HG03520 (cell line): ENCODE data around the gene TEAD1.

Experiments used
- ATAC-seq: cut with Tn5 transposase; IDR thresholded peaks from one replicate; pipeline ENCODE4 v1.9.1; 2021; ENCODE audit warnings: mild to moderate bottlenecking, moderate library complexity; ENCODE audit not compliant: unreplicated experiment

TEAD1 gene

GRCh38 chr11:12924650-12925049 lies 250.4 kb downstream of the TEAD1 start:
- no peak for ATAC-seq

DNA sequence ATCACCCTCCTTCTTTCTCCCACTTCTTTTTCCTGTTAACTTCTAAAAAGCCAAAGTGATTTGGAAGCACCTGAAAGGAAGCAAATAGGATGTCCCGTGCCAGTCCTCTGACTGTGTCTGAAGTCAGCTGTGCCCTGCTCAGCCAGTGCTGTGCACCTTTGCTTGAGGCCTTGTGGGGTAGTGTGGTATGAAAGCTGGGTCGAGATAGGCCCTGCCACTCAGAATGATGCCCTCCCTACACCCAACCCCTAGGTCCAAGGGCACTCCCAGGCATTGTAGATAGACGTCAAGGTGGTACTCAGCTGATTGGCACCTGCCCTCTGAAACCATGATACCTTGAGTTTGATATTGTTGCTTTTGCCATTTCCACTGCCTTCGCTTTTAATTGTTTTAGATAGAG lies 251.3 kb downstream of the TEAD1 start:
- no peak for ATAC-seq

- ATAC-seq: no peak
Measured at GRCh38 chr11:12927221-12927620, 253.0 kb downstream of the TEAD1 start.

DNA sequence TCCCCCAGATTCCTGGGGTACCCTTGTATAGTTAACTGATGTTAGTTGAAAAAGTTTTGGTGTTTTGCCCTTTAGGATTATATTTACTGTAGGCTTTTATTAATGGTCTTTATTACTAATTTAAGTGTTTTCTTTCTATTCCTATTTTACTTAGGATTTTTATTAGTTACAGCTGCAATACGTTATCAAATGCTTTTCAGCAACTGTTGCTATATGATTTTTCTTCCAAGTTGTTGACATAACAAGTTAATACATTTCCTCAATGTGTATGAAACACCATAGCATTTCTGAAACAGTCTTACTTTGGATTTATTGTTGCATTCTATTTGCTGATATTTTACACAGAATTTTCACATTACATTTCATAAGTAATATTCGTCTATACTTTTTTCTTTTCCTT lies 253.7 kb downstream of the TEAD1 start:
- no peak for ATAC-seq

DNA sequence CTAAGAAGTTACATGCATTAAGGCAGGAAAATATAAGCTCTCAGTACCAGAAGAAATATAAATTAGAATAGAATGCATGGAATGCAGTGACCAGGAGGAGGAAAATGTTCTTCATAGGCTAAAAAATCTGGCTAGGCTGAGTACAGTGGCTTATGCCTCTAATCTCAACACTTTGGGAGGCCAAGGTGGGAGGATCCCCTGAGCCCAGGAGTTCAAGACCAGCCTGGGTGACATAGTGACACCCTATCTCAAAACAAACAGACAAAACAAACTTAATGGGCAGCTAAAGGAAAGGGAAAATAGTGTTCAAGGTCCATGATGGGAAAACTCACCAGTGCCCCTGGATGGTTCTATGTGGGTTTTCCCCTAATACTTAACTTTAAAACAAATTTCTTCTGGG lies 256.6 kb downstream of the TEAD1 start:
- ATAC-seq: no peak

- no peak for ATAC-seq
Measured at GRCh38 chr11:12932485-12932884, 258.3 kb downstream of the TEAD1 start.

- no peak for ATAC-seq
Measured at GRCh38 chr11:12936200-12936599, 262.0 kb downstream of the TEAD1 start.

GRCh38 chr11:12938590-12939247 lies 264.5 kb downstream of the TEAD1 start:
- no peak for ATAC-seq

- no peak for ATAC-seq
Measured at GRCh38 chr11:12941671-12942070, 267.4 kb downstream of the TEAD1 start.

- no peak for ATAC-seq
Measured at GRCh38 chr11:12942157-12942556, 267.9 kb downstream of the TEAD1 start.

DNA sequence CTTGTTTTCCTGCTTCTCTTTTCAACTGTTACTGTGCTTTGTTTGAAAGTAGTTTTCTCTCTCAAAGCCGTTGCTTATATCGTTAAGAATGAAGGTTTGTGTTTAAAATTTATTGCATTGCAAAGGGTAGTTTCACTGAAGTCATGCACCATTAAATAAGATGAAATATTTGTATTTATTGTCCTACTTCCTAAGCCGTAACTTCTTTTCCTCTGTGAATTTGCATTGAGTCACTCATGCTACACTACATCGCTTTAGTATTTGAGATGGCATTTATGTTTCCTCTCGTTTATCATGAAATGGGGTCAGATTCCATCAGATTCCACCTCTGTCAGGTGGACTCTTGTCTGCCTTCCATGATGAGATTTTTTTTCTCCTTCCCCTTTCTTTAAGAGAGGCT lies 269.1 kb downstream of the TEAD1 start:
- no peak for ATAC-seq

DNA sequence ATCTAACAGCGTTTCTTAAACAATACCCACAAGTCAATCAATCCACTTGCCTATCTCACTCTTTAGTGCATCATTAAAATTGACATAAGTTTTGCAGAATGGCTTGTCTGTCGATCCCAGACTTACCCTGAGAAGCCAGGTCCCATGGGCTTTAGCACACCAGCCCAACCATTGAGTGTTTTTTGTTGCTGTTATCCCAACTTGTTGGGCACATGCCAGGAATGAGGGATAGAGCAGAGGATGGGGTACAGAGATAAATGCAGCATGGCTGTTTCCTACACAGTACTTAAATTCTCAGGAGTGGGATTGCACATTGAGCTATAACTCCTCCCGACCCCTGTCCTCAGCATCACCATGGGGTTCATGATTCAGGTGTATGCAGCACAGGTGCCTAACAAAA lies 270.7 kb downstream of the TEAD1 start:
- no peak for ATAC-seq

DNA sequence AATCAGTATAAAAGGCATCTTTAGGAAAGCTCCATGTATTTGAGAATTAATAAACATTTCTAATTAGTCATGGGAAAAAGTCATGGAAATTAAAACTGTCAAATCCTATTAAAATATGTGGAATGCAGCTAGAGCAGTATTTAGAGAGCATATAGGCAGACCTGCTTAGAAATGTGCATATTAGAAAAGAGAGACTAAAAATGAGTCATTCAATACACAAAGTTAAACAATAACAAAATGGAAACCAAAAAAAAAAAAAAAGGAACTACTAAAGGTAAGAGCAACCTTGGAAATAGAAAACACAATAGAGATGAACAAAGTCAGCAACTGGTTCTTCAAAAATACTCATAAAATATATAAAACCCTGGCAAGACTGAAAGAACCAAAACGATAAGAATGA lies 275.2 kb downstream of the TEAD1 start:
- ATAC-seq: no peak

DNA sequence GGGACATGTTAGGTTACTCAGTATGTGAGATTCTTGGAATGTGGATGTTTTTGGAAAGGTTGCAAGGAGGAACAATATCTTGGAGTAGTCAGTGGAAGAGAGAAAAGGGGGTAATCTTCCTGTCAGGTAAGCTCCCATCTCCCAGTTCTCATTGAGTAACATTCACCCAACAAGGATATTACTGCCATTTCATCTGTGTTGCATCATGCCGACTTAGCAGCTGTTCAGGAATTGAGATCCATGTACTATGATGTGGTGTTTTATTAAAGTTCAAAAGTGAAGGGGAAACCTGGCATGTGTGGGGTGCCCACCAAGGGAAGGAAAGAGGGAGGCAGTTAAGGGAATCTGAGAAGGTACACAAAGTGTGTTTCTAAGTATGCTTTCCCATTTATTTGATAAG lies 276.4 kb downstream of the TEAD1 start:
- no peak for ATAC-seq

- ATAC-seq: no peak
Measured at GRCh38 chr11:12951376-12951775, 277.2 kb downstream of the TEAD1 start.

DNA sequence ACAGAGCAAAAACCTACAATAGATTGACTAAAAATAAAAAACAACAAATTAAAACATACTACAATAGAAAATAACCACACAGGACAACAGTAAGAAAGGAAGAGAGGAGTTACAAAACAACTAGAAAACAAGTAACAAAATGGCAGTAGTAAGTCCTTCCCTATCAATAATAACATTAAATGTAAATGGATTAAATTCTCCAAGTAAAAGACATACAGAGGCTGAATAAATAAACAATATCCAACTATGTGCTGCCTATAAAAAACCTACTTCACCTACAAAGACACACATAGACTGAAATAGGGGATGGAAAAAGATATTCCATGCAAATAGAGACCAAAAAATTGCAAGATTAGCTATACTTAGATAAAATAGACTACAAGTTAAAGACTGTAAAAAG lies 277.9 kb downstream of the TEAD1 start:
- no peak for ATAC-seq

DNA sequence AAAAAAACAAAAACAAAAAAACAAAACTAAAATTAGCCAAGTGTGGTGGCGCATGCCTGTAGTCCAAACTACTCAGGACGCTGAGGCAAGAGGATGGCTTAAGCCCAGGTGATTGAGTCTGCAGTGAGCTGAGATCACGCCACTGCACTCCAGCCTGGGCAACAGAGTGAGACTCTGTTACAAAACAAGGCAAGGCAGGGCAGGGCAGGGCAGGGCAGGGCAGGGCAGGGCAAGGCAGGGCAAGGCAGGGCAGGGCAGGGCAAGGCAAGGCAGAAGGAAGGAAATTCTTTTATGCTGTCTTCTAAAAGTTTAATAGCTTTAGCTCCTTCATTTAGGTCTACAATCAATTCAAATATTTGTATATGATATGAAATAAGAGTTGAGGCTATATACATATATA lies 284.8 kb downstream of the TEAD1 start:
- ATAC-seq: no peak

DNA sequence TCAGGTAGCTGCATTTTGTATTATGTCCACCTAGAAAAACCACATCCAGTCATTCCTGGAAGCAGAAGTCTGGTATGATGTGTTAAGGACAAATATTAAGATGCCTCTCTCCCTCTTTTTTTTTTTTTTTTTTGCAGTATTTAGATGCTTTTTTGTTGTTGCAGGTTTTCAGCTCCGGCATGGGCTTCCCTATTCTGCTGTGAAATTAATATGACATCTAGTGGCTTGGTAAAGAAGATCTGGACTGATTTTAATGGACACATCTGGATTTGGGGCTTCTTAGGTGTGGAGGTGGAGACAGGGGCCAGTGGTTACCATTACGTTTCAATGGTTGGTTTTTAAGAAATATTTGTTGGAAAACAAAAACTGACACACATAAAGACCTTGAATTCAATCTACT lies 287.4 kb downstream of the TEAD1 start:
- no peak for ATAC-seq

DNA sequence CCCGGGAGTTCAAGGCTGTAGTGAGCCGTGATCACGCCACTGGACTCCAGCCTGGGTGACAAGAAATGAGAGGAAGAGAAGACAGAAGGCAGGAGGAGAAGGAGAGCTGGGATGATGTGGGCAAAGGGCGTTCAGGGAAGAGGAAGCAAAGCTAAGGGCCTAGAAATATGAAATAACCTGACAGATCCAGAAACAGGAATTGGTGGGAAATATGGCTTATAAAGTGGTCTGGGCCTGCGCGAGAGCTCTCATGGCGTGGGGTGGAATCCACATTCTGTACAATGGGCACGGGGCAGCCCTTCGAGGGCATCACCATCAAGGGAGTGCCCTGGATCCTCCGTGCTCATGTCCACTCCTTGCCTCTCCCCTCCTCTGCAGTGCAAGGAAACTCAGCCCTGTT lies 288.1 kb downstream of the TEAD1 start:
- ATAC-seq: no peak

GRCh38 chr11:12963051-12963450 lies 288.8 kb downstream of the TEAD1 start:
- ATAC-seq: no peak

DNA sequence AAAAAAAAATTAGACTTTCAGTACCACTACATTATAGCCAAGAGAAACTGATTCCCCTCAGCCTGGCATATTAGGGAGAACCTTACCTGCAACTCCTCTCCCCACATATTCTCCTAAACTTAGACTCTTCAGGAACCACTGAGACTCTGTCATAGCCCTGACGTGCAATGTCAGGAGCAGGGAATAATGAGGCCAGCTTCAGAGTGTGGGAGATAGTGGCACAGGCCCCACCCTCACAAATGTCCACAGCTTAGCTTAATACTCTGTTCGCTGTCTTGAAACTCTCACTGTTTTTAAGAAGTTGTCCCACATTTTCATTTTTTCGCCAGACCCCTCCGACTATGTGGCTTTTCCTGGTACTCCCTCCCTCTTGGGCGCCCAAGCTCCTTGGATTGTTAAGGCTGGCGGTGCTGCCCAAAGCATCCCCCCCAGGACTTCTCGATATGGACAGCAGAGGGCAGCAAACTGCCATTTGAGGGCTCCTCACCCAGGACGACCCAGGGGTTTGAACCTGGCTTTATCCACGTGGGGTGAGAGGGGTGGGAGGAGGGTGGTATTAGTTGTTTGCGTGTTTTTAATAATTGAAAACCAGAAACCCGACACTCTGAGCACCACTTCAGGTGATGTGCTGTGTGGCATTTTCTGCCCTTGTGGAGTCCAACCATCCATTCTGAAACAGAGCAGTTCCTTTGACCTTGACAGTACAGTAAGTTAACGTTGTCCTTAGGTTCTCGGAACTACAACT lies 289.7 kb downstream of the TEAD1 start:
- peak; percentile 86 for ATAC-seq

DNA sequence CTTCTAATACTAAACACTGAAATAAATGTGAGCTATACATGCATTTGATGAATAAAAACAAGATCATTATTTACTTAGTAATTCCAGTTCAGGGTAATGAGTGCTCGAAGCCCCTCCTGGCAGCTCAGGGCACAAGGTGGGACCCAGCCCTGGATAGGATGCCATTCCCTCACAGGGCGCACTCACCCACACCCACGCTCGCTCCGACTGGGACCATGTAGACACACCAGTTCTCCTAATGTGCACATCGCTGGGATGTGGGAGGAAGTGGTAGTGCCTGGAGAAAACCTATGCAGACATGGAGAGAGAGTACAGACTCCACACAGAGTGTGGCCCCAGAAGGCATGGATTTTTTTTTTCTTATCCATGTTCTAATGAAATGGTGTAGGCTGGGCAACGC lies 290.4 kb downstream of the TEAD1 start:
- ATAC-seq: no peak

- ATAC-seq: no peak
Measured at GRCh38 chr11:12966002-12966401, 291.8 kb downstream of the TEAD1 start.
